ENCODE results near the gene MADCAM1.

The MADCAM1 gene

GRCh38 chr19:512547-513365, 16.5 kb downstream of the MADCAM1 start:
- Histone ChIP-seq H3K9ac (ENCODE audit: low read length in 2 of 2) (no peak overlapping the region), H3K9me3 (ENCODE audit: control insufficient read depth in 2 of 2, low read length in 2 of 2) (no peaks in the 10 kb centered on the region), H3K4me3 (ENCODE audit: low read length in 2 of 2) (no peak overlapping the region), H3K36me3 (ENCODE audit: control insufficient read depth in 2 of 2, insufficient read depth in 2 of 2, low read length in 2 of 2) (peaks cover 6% of the 10 kb centered on the region in 2 donors), H3K27ac (ENCODE audit: low read length) (no peak overlapping the region), H3K4me1 (ENCODE audit: control insufficient read depth, insufficient read depth, low read length) (peaks cover 27% of the 10 kb centered on the region), H3K27me3 (ENCODE audit: control insufficient read depth in 1 of 2, insufficient read depth in 2 of 2, low read length in 2 of 2) (no peaks in the 10 kb centered on the region)

- Histone ChIP-seq H3K9me3 (ENCODE audit: control insufficient read depth in 2 of 2, low read length in 2 of 2) (no peaks in the 10 kb centered on the region), H3K9ac (ENCODE audit: low read length in 2 of 2) (no peak overlapping the region), H3K27me3 (ENCODE audit: control insufficient read depth in 1 of 2, insufficient read depth in 2 of 2, low read length in 2 of 2) (no peaks in the 10 kb centered on the region), H3K4me1 (ENCODE audit: control insufficient read depth, insufficient read depth, low read length) (peaks cover 19% of the 10 kb centered on the region), H3K4me3 (ENCODE audit: low read length in 2 of 2) (no peak overlapping the region), H3K36me3 (ENCODE audit: control insufficient read depth in 2 of 2, insufficient read depth in 2 of 2, low read length in 2 of 2) (peaks cover 6% of the 10 kb centered on the region in 2 donors), H3K27ac (ENCODE audit: low read length) (no peak overlapping the region)
Observed at GRCh38 chr19:513368-514165, 17.3 kb downstream of the MADCAM1 start.

- no peak overlapping the region for H3K4me3 ChIP-seq (ENCODE audit: low read length in 2 of 2)
- peaks cover 4 to 6% of the 10 kb centered on the region in 2 donors for H3K36me3 ChIP-seq (ENCODE audit: control insufficient read depth in 2 of 2, insufficient read depth in 2 of 2, low read length in 2 of 2)
- H3K27me3 ChIP-seq (ENCODE audit: control insufficient read depth in 1 of 2, insufficient read depth in 2 of 2, low read length in 2 of 2) = no peaks in the 10 kb centered on the region
- no peaks in the 10 kb centered on the region for H3K9me3 ChIP-seq (ENCODE audit: control insufficient read depth in 2 of 2, low read length in 2 of 2)
- peaks cover 14% of the 10 kb centered on the region for H3K4me1 ChIP-seq (ENCODE audit: control insufficient read depth, insufficient read depth, low read length)
- no peak overlapping the region for H3K27ac ChIP-seq (ENCODE audit: low read length)
- H3K9ac ChIP-seq (ENCODE audit: low read length in 2 of 2) = no peak overlapping the region
Observed at GRCh38 chr19:514166-514663, 17.9 kb downstream of the MADCAM1 start.

GRCh38 chr19:517721-518597, 21.7 kb downstream of the MADCAM1 start:
- no peak overlapping the region for H3K9ac ChIP-seq (ENCODE audit: low read length in 2 of 2)
- H3K27ac ChIP-seq (ENCODE audit: low read length) = no peak overlapping the region
- H3K4me1 ChIP-seq (ENCODE audit: control insufficient read depth, insufficient read depth, low read length) = no peaks in the 10 kb centered on the region
- peaks cover 5 to 6% of the 10 kb centered on the region in 2 donors for H3K36me3 ChIP-seq (ENCODE audit: control insufficient read depth in 2 of 2, insufficient read depth in 2 of 2, low read length in 2 of 2)
- no peaks in the 10 kb centered on the region for H3K27me3 ChIP-seq (ENCODE audit: control insufficient read depth in 1 of 2, insufficient read depth in 2 of 2, low read length in 2 of 2)
- H3K9me3 ChIP-seq (ENCODE audit: control insufficient read depth in 2 of 2, low read length in 2 of 2) = no peaks in the 10 kb centered on the region
- no peak overlapping the region for H3K4me3 ChIP-seq (ENCODE audit: low read length in 2 of 2)

- no peak overlapping the region for H3K4me3 ChIP-seq (ENCODE audit: low read length in 2 of 2)
- H3K9ac ChIP-seq (ENCODE audit: low read length in 2 of 2) = no peak overlapping the region
- H3K36me3 ChIP-seq (ENCODE audit: control insufficient read depth in 2 of 2, insufficient read depth in 2 of 2, low read length in 2 of 2) = peaks cover 5 to 6% of the 10 kb centered on the region in 2 donors
- H3K27ac ChIP-seq (ENCODE audit: low read length) = no peak overlapping the region
- no peaks in the 10 kb centered on the region for H3K9me3 ChIP-seq (ENCODE audit: control insufficient read depth in 2 of 2, low read length in 2 of 2)
- H3K27me3 ChIP-seq (ENCODE audit: control insufficient read depth in 1 of 2, insufficient read depth in 2 of 2, low read length in 2 of 2) = no peaks in the 10 kb centered on the region
- no peaks in the 10 kb centered on the region for H3K4me1 ChIP-seq (ENCODE audit: control insufficient read depth, insufficient read depth, low read length)
Observed at GRCh38 chr19:518598-519231, 22.4 kb downstream of the MADCAM1 start.

GRCh38 chr19:519449-519865, 23.2 kb downstream of the MADCAM1 start:
- Histone ChIP-seq H3K36me3 (ENCODE audit: control insufficient read depth in 2 of 2, insufficient read depth in 2 of 2, low read length in 2 of 2) (peaks cover 0 to 5% of the 10 kb centered on the region in 2 donors), H3K9ac (ENCODE audit: low read length in 2 of 2) (no peak overlapping the region), H3K4me3 (ENCODE audit: low read length in 2 of 2) (no peak overlapping the region), H3K9me3 (ENCODE audit: control insufficient read depth in 2 of 2, low read length in 2 of 2) (no peaks in the 10 kb centered on the region), H3K27ac (ENCODE audit: low read length) (no peak overlapping the region), H3K4me1 (ENCODE audit: control insufficient read depth, insufficient read depth, low read length) (peaks cover 2% of the 10 kb centered on the region), H3K27me3 (ENCODE audit: control insufficient read depth in 1 of 2, insufficient read depth in 2 of 2, low read length in 2 of 2) (no peaks in the 10 kb centered on the region)

- Histone ChIP-seq H3K9ac (ENCODE audit: low read length in 2 of 2) (no peak overlapping the region), H3K4me1 (ENCODE audit: control insufficient read depth, insufficient read depth, low read length) (peaks cover 2% of the 10 kb centered on the region)
Observed at GRCh38 chr19:522726-523125, 26.4 kb downstream of the MADCAM1 start.

GRCh38 chr19:524062-524674, 27.9 kb downstream of the MADCAM1 start:
- peaks cover 2% of the 10 kb centered on the region for H3K4me1 ChIP-seq (ENCODE audit: control insufficient read depth, insufficient read depth, low read length)
- H3K9me3 ChIP-seq (ENCODE audit: control insufficient read depth in 2 of 2, low read length in 2 of 2) = no peaks in the 10 kb centered on the region
- H3K4me3 ChIP-seq (ENCODE audit: low read length in 2 of 2) = no peak overlapping the region
- no peak overlapping the region for H3K27ac ChIP-seq (ENCODE audit: low read length)
- peaks cover 0 to 5% of the 10 kb centered on the region in 2 donors for H3K36me3 ChIP-seq (ENCODE audit: control insufficient read depth in 2 of 2, insufficient read depth in 2 of 2, low read length in 2 of 2)
- H3K27me3 ChIP-seq (ENCODE audit: control insufficient read depth in 1 of 2, insufficient read depth in 2 of 2, low read length in 2 of 2) = peaks cover 0 to 5% of the 10 kb centered on the region in 2 donors
- no peak overlapping the region for H3K9ac ChIP-seq (ENCODE audit: low read length in 2 of 2)

More at GRCh38 chr19:522726-523125, 26.4 kb downstream of the MADCAM1 start:
- Histone ChIP-seq H3K9me3 (ENCODE audit: control insufficient read depth in 2 of 2, low read length in 2 of 2) (no peaks in the 10 kb centered on the region), H3K36me3 (ENCODE audit: control insufficient read depth in 2 of 2, insufficient read depth in 2 of 2, low read length in 2 of 2) (peaks cover 0 to 5% of the 10 kb centered on the region in 2 donors), H3K27ac (ENCODE audit: low read length) (no peak overlapping the region), H3K27me3 (ENCODE audit: control insufficient read depth in 1 of 2, insufficient read depth in 2 of 2, low read length in 2 of 2) (peaks cover 0 to 5% of the 10 kb centered on the region in 2 donors), H3K4me3 (ENCODE audit: low read length in 2 of 2) (no peak overlapping the region)

- peaks cover 2% of the 10 kb centered on the region for H3K4me1 ChIP-seq (ENCODE audit: control insufficient read depth, insufficient read depth, low read length)
- peaks cover 0 to 5% of the 10 kb centered on the region in 2 donors for H3K27me3 ChIP-seq (ENCODE audit: control insufficient read depth in 1 of 2, insufficient read depth in 2 of 2, low read length in 2 of 2)
- no peak overlapping the region for H3K4me3 ChIP-seq (ENCODE audit: low read length in 2 of 2)
- peaks cover 0 to 2% of the 10 kb centered on the region in 2 donors for H3K36me3 ChIP-seq (ENCODE audit: control insufficient read depth in 2 of 2, insufficient read depth in 2 of 2, low read length in 2 of 2)
- H3K9me3 ChIP-seq (ENCODE audit: control insufficient read depth in 2 of 2, low read length in 2 of 2) = no peaks in the 10 kb centered on the region
- no peak overlapping the region for H3K27ac ChIP-seq (ENCODE audit: low read length)
- no peak overlapping the region for H3K9ac ChIP-seq (ENCODE audit: low read length in 2 of 2)
Observed at GRCh38 chr19:525029-525428, 28.7 kb downstream of the MADCAM1 start.
